ENCODE results near the gene TSC22D1. TPM values are rescaled to one million over a fixed set of nuclear protein-coding genes. Genes with fewer than 3 reads are reported as not detected.
A peak's percentile ranks its signal among the peaks of the same experiment; 100 is the strongest.

The TSC22D1 gene
- total RNA-seq, 3 donors from 2014 or later: 249 to 299 (median 260) TPM

GRCh38 chr13:44540761-44541434 is 35.2 kb downstream of the TSC22D1 start:
- DNase-seq (no peak), ATAC-seq (no peak)
- H3K9me3 ChIP-seq: no peaks in the 10 kb centered on the region
- intact Hi-C loops (cut with DNase I, micrococcal nuclease): no loop called here
- no peaks in the 10 kb centered on the region for H3K4me1 ChIP-seq (ENCODE audit: low read depth)
- no peaks in the 10 kb centered on the region for H3K36me3 ChIP-seq (ENCODE audit: low read depth)
- TF ChIP-seq CTCF (IDR thresholded peaks at IDR 0.05): no peak
- no peak overlapping the region for H3K4me3 ChIP-seq

- H3K9me3 ChIP-seq: no peaks in the 10 kb centered on the region
- H3K36me3 ChIP-seq (ENCODE audit: low read depth): no peaks in the 10 kb centered on the region
- DNase-seq (no peak), ATAC-seq (no peak)
- H3K4me3 ChIP-seq: no peak overlapping the region
- TF ChIP-seq CTCF (IDR thresholded peaks at IDR 0.05): no peak
- no peaks in the 10 kb centered on the region for H3K4me1 ChIP-seq (ENCODE audit: low read depth)
- intact Hi-C loops (cut with DNase I, micrococcal nuclease): no loop called here
Observed at GRCh38 chr13:44537248-44537647, 38.9 kb downstream of the TSC22D1 start.

DNA sequence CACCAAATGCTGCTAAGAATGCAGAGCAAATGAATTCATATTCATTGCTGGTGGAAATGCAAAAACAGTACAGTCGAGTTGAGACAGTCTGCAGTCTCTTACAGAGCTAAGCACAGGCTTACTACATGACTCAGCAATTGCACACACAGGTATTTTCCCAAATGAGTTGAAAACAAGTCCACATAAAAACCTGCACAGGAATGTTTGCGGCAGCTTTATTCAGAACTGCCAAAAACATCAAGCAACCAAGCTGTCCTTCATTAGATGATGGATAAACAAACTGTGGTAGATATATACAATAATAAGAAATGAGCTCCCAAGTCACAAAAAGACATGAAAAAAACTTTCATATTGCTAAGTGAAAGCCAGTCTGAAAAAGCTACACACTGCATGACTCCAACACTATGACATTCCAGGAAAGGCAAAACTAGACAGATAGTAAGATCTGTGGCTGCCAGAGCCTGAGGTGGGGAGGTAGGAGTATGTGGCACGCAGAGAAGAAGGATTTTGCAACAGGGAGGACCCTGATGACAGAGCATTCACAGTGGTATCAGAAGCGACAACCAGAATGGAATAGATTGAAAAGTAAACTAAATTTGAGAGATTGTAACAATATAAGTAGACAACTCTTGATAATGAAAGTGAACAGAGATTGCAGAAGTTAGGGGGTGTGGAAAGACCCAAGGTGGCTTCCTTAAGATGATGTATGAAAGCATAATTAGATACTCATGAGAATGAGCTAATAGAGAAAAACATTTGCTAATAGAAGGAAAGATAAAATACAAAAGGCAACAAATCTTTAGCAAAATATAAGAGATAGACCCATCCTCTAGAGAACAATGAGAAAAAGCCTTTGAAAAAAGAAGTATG is 52.7 kb downstream of the TSC22D1 start:
- no peak for TF ChIP-seq CTCF (IDR thresholded peaks at IDR 0.05)
- ATAC-seq: no peak
- DNase-seq: no peak

GRCh38 chr13:44519642-44520041 is 56.5 kb downstream of the TSC22D1 start:
- no peaks in the 10 kb centered on the region for H3K36me3 ChIP-seq (ENCODE audit: low read depth)
- DNase-seq (no peak), ATAC-seq (no peak)
- no peak for TF ChIP-seq CTCF (IDR thresholded peaks at IDR 0.05)
- intact Hi-C loops (cut with DNase I, micrococcal nuclease): no loop called here
- no peaks in the 10 kb centered on the region for H3K4me1 ChIP-seq (ENCODE audit: low read depth)
- no peak overlapping the region for H3K4me3 ChIP-seq
- no peaks in the 10 kb centered on the region for H3K9me3 ChIP-seq

More for the DNA sequence above, 52.7 kb downstream of the TSC22D1 start:
- no peaks in the 10 kb centered on the region for H3K36me3 ChIP-seq (ENCODE audit: low read depth)
- intact Hi-C loops (cut with DNase I, micrococcal nuclease): no loop called here
- no peaks in the 10 kb centered on the region for H3K4me1 ChIP-seq (ENCODE audit: low read depth)
- H3K9me3 ChIP-seq: no peaks in the 10 kb centered on the region
- H3K4me3 ChIP-seq: no peak overlapping the region

DNA sequence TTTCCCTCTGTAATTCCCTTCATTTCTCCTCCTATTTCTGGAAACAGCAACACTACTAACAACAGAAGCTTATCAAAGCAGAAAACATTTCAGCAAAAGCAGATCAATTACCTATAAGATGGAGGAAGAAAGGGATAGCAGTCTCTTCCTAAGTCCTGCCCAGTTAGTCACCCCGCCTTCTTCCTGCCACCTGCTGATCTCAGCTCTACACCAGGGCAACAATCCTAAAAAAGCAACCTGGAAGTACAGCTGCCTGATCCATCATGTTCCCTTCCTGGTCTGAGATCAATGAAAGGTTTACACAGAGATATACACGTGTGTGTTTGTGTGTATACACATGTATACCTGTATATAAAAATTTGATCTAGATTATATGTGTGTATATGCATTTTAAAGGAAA is 59.4 kb downstream of the TSC22D1 start:
- no peak overlapping the region for H3K4me3 ChIP-seq
- no peak for TF ChIP-seq CTCF (IDR thresholded peaks at IDR 0.05)
- no peaks in the 10 kb centered on the region for H3K9me3 ChIP-seq
- no peaks in the 10 kb centered on the region for H3K36me3 ChIP-seq (ENCODE audit: low read depth)
- no peaks in the 10 kb centered on the region for H3K4me1 ChIP-seq (ENCODE audit: low read depth)
- intact Hi-C loops (cut with DNase I, micrococcal nuclease): no loop called here
- ATAC-seq: peak; percentile 70
- DNase-seq: peak in 1 of 3 donors; percentile 9

All from mucosa of descending colon (tissue), 3 donors.